ENCODE results near the gene EXOC5. TPM values are rescaled to one million over a fixed set of nuclear protein-coding genes. Genes with fewer than 3 reads are reported as not detected.

Gene EXOC5, protein sequence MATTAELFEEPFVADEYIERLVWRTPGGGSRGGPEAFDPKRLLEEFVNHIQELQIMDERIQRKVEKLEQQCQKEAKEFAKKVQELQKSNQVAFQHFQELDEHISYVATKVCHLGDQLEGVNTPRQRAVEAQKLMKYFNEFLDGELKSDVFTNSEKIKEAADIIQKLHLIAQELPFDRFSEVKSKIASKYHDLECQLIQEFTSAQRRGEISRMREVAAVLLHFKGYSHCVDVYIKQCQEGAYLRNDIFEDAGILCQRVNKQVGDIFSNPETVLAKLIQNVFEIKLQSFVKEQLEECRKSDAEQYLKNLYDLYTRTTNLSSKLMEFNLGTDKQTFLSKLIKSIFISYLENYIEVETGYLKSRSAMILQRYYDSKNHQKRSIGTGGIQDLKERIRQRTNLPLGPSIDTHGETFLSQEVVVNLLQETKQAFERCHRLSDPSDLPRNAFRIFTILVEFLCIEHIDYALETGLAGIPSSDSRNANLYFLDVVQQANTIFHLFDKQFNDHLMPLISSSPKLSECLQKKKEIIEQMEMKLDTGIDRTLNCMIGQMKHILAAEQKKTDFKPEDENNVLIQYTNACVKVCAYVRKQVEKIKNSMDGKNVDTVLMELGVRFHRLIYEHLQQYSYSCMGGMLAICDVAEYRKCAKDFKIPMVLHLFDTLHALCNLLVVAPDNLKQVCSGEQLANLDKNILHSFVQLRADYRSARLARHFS
- total RNA-seq: 47.2 to 48.5 TPM (median 48.5 TPM) in 3 replicates

DNA sequence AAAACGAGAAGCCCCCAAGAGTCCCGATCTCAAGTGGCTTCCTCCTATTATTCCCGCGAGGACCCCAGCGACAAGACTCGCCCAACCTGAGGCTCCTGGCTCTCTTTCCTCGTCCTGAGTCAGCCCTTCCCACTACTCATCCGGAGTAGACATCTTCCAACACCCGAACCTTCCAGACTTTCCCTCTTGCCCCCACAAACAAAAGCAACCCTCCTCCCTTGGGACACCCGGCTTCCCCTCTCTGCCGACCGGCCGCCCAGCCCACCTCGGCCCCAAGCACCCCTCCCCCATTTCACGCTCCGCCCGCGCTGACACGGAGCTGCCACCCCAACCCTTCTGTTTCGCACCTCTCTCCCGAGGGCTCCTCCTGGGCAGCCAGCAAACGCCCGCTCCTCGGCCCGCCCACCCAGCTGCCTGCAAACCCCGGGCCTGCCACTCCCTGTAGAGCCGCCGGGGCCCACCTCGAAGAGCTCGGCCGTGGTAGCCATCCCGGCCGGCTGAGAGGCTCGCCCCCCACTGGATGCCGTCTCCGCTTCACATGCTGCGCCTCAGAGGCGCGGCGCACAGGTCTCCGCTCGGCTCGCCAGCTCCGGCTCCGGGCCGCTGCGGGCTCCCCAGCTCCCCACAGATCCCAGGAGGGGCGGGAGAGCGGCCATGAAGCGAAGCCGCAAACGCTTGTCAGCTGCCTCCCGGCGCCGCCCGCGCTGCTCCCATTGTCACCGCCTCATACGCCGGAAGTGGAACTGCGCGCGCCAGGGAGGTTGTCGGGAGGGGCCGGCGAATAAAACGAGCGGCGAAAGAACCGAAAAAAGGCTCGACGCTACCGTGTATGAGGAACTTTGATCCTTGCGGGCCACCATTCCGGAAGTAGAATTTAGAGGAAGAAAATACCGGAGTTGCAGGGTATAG lies at the start of gene EXOC5, which contains the start of gene AP5M1:
EXOC5 (minus strand) TSS at position 745 of the 909 bp plus-strand sequence; CDS start at position 488, 257 bp downstream.
AP5M1 (plus strand) TSS at position 811 of the 909 bp plus-strand sequence. CDS start 344 bp downstream, outside the sequence.
- Mint-ChIP-seq H3K27me3 (ENCODE audit: low read depth) (no peaks in the 10 kb centered on the region), H3K4me1 (peaks cover 33% of the 10 kb centered on the region), H3K36me3 (peaks cover 2% of the 10 kb centered on the region), H3K4me3 (peak within 1 kb of the TSS; percentile 97), H3K27ac (peak within 1 kb of the TSS; percentile 99), H3K9me3 (no peaks in the 10 kb centered on the region)
- DNase-seq (ENCODE audit: low spot score in 2 of 2, unreplicated experiment in 2 of 2): peak; percentile 66 to 86
- TF ChIP-seq, protein P1, sequence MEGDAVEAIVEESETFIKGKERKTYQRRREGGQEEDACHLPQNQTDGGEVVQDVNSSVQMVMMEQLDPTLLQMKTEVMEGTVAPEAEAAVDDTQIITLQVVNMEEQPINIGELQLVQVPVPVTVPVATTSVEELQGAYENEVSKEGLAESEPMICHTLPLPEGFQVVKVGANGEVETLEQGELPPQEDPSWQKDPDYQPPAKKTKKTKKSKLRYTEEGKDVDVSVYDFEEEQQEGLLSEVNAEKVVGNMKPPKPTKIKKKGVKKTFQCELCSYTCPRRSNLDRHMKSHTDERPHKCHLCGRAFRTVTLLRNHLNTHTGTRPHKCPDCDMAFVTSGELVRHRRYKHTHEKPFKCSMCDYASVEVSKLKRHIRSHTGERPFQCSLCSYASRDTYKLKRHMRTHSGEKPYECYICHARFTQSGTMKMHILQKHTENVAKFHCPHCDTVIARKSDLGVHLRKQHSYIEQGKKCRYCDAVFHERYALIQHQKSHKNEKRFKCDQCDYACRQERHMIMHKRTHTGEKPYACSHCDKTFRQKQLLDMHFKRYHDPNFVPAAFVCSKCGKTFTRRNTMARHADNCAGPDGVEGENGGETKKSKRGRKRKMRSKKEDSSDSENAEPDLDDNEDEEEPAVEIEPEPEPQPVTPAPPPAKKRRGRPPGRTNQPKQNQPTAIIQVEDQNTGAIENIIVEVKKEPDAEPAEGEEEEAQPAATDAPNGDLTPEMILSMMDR (IDR thresholded peaks at IDR 0.05; ENCODE audit: unreplicated experiment): peak; percentile 18

DNA sequence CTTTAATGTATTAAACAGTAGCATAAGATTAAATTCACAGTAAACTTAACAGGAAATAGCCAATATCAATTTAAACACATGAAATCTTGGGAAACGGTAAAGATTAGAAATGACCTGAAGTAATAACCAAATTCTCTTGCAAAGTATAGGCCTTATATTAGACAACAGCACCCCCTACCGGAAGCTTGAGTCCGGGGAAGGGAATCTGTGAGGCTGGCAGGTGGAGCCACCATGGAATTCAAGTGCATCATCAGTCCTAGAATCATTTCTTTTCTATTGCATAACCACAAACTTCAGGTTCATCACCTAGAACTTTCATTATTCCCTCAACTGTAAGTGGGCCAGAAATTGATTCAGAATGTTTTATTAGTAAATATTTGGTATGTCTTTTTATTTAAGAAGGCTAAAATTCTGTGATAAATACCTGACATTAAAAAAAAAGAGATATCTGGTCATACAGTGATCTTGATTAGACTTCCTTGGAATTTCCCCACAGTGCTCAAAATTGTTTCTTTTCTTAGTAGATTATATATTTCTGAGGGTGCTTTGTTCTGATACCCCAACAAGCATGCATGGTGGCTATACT lies 48.6 kb upstream of the EXOC5 start:
- Mint-ChIP-seq H3K27ac (no peak overlapping the region), H3K36me3 (no peaks in the 10 kb centered on the region), H3K4me3 (no peak overlapping the region), H3K27me3 (ENCODE audit: low read depth) (no peaks in the 10 kb centered on the region), H3K9me3 (peaks cover 4% of the 10 kb centered on the region), H3K4me1 (no peaks in the 10 kb centered on the region)
- peak; percentile 44 to 77 for DNase-seq (ENCODE audit: low spot score in 2 of 2, unreplicated experiment in 2 of 2)
- TF ChIP-seq, protein P1 (IDR thresholded peaks at IDR 0.05; ENCODE audit: unreplicated experiment): peak; percentile 78

DNA sequence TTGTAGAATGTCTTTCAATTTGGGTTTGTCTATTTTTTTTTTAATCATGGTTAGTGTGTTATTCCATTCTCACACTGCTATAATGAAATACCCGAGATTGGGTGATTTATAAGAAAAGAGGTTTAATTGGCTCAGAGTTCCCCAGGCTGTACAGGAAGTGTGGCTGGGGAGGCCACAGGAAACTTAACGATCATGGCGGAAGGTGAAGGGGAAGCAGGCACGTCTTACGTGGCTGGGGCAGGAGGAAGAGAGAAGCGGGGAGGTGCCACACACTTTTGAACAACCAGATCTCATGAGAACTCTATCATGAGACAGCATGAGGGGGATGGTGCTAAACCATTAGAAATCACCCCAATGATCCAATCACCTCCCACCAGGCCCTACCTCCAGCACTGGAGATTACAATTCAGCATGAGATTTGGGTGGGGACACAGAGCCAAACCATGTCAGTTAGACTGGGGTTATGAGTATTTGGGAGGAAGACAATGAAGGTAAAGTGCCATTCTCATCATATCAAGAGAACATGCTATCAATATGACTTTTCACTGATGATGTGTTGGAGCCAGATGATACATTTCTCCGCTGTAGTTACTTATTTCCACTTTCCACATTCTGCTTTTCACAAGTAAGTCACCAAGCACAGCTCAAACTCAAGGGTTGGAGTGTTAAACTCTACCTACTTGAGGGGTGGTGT lies 45.8 kb upstream of the EXOC5 start:
- Mint-ChIP-seq H3K36me3 (no peaks in the 10 kb centered on the region), H3K9me3 (peaks cover 4% of the 10 kb centered on the region), H3K4me1 (no peaks in the 10 kb centered on the region), H3K27ac (no peak overlapping the region), H3K4me3 (no peak overlapping the region), H3K27me3 (ENCODE audit: low read depth) (no peaks in the 10 kb centered on the region)
- no peak for DNase-seq (ENCODE audit: low spot score in 2 of 2, unreplicated experiment in 2 of 2)
- TF ChIP-seq, protein P1 (IDR thresholded peaks at IDR 0.05; ENCODE audit: unreplicated experiment): no peak

DNA sequence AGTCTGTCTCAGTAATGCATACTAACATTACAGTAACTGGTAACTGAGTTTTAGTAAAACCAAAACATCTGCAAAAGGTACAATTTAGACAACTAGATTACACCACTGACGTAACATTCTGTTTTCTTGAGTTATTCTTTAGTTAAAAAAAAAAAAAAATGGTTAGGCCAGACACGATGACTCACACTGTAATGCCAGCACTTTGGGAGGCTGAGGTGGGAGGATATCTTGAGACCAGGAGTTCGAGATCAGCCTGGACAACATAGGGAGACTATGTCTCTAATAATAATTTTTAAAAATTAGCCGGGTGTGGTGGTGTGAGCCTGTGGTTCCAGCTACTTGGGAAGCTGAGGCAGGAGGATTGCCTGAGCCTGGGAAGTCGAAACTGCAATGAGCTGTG lies 34.2 kb upstream of the EXOC5 start:
- H3K9me3 Mint-ChIP-seq: no peaks in the 10 kb centered on the region
- DNase-seq (ENCODE audit: low spot score in 2 of 2, unreplicated experiment in 2 of 2): no peak
- no peak overlapping the region for H3K4me3 Mint-ChIP-seq
- no peaks in the 10 kb centered on the region for H3K36me3 Mint-ChIP-seq
- no peak overlapping the region for H3K27ac Mint-ChIP-seq
- H3K27me3 Mint-ChIP-seq (ENCODE audit: low read depth): peaks cover 3% of the 10 kb centered on the region
- TF ChIP-seq, protein P1 (IDR thresholded peaks at IDR 0.05; ENCODE audit: unreplicated experiment): no peak
- no peaks in the 10 kb centered on the region for H3K4me1 Mint-ChIP-seq
